Lower leg skin (tissue), 4 donors: ENCODE measurements around the gene DDT. TPM values are rescaled to one million over a fixed set of nuclear protein-coding genes. Genes with fewer than 3 reads are reported as not detected.
"Not testable (repeated sequence)": the region's sequence is repeated elsewhere in the genome, so short reads cannot be mapped to it uniquely, and the experiment has no call there.

ENCODE experiments used
- DNase-seq, 2 donors: peaks; one replicate each; pipeline ENCODE4 v3.0.0-alpha.2; 2019; ENCODE audit warnings: low spot score in 2 of 2
- H3K4me3 ChIP-seq: fragments of 200-600 bp; sonication (generic); 2 replicates; pipeline ENCODE4 v1.5.1; 2017; ENCODE audit warnings: mild to moderate bottlenecking, low read depth; ENCODE audit not compliant: poor library complexity, severe bottlenecking
- CTCF ChIP-seq, 3 donors: fragments of 450-650 bp; IDR thresholded peaks; one replicate each; pipeline ENCODE4 v1.5.1; 2016; ENCODE audit warnings: antibody characterized with exemption in 3 of 3, mild to moderate bottlenecking in 3 of 3, moderate library complexity in 2 of 3
- POLR2A ChIP-seq, 2 donors: fragments of 450-650 bp; IDR thresholded peaks; one replicate each; pipeline ENCODE4 v1.6.1; 2016 to 2017; ENCODE audit warnings: antibody characterized with exemption in 2 of 2, mild to moderate bottlenecking in 1 of 2, moderate library complexity in 1 of 2
- WGBS, 2 donors: methylation state at CpG; one replicate each; pipeline ENCODE4 v1.1.5; 2018; 5-methylcytosine and 5-hydroxymethylcytosine counted together
- intact Hi-C: fragments of 100-400 bp; cut with DNase I; formaldehyde crosslinking; loops from one replicate; pipeline ENCODE4 v1.15.0; 2023; ENCODE audit warnings: low total_unique reads
- total RNA-seq, 4 donors: library from RNA; depleted of rRNA; stranded (reverse); fragments of >200 nt; gene quantifications; one replicate each; pipeline ENCODE4 v1.1.0, GENCODE V29; 2016

Gene DDT
- total RNA-seq, 4 donors from 2014 or later = 97.0 to 133 (median 118) TPM

- no peak overlapping the region for H3K4me3 ChIP-seq
- DNase-seq = peak in 1 of 2 donors; percentile 80
- WGBS, 2 donors = 69 to 77% methylated on average over 6 of the region's 6 CpGs
- TF ChIP-seq CTCF (IDR thresholded peaks at IDR 0.05) (no peak), POLR2A (IDR thresholded peaks at IDR 0.05) (no peak)
- intact Hi-C loops = no loop called here
Measured at GRCh38 chr22:23970816-23971486, 3.3 kb downstream of the DDT start.

GRCh38 chr22:23970201-23970641 lies 4.0 kb downstream of the DDT start:
- intact Hi-C loops = no loop called here
- no peak for DNase-seq
- TF ChIP-seq POLR2A (IDR thresholded peaks at IDR 0.05) (no peak), CTCF (IDR thresholded peaks at IDR 0.05) (no peak)
- WGBS, 2 donors = 77 to 86% methylated on average over 5 of the region's 5 CpGs
- no peak overlapping the region for H3K4me3 ChIP-seq

- WGBS, 2 donors = 91 to 95% methylated on average over 3 of the region's 3 CpGs
- no peak for DNase-seq
- no peak for TF ChIP-seq CTCF (IDR thresholded peaks at IDR 0.05)
- TF ChIP-seq POLR2A (IDR thresholded peaks at IDR 0.05) = no peak
- no peak overlapping the region for H3K4me3 ChIP-seq
- intact Hi-C loops = no loop called here
Measured at GRCh38 chr22:23969071-23969470, 5.2 kb downstream of the DDT start.

- intact Hi-C loops, H3K4me3 ChIP-seq, DNase-seq: not testable (repeated sequence)
- WGBS, 2 donors = no CpG with 5 or more reads among the region's 30 CpGs
Measured at GRCh38 chr22:23966568-23966967, 7.7 kb downstream of the DDT start, which contains the start of gene DDTL. TSS of gene DDTL (plus strand) at chr22:23966888. CDS start at chr22:23966915, 27 bp downstream.

- DNase-seq, H3K4me3 ChIP-seq, intact Hi-C loops: not testable (repeated sequence)
- no CpG with 5 or more reads among the region's 18 CpGs for WGBS, 2 donors
Measured at GRCh38 chr22:23966094-23966493, 8.1 kb downstream of the DDT start.

- H3K4me3 ChIP-seq, DNase-seq, intact Hi-C loops: not testable (repeated sequence)
- no CpG with 5 or more reads among the region's 43 CpGs for WGBS, 2 donors
Measured at GRCh38 chr22:23961084-23961771, 13.0 kb downstream of the DDT start, which contains the start of gene GSTT2B. TSS of gene GSTT2B (minus strand) at chr22:23961195. CDS start at chr22:23961131, 64 bp downstream.

- peak; percentile 83 to 95 for DNase-seq
- intact Hi-C loops, H3K4me3 ChIP-seq: not testable (repeated sequence)
- WGBS, 2 donors = 19 to 21% methylated on average over 12 of the region's 12 CpGs
- TF ChIP-seq CTCF (IDR thresholded peaks at IDR 0.05) = peak in 1 of 3 donors; percentile 71
Measured at GRCh38 chr22:23956301-23956900, 17.8 kb downstream of the DDT start.

- DNase-seq, H3K4me3 ChIP-seq, intact Hi-C loops: not testable (repeated sequence)
- 64 to 69% methylated on average over 8 of the region's 8 CpGs for WGBS, 2 donors
Measured at GRCh38 chr22:23955886-23956285, 18.4 kb downstream of the DDT start.

GRCh38 chr22:23954991-23955305 lies 19.3 kb downstream of the DDT start:
- DNase-seq = peak in 1 of 2 donors; percentile 39
- H3K4me3 ChIP-seq, intact Hi-C loops: not testable (repeated sequence)
- 79 to 80% methylated on average over 6 of the region's 6 CpGs for WGBS, 2 donors
